Measurements from ENCODE around the gene ERCC1. TPM values are rescaled to one million over a fixed set of nuclear protein-coding genes. Genes with fewer than 3 reads are reported as not detected.

Gene ERCC1
- total RNA-seq: 10 to 100 TPM; 57.5 to 85.2 (median 64.7) TPM

- TF ChIP-seq CTCF (IDR thresholded peaks at IDR 0.05; ENCODE audit: low read depth): no peak
Measured at GRCh38 chr19:45423589-45424190, at the start of gene ERCC1. ERCC1 (minus strand) TSS chr19:45423917; CDS start chr19:45423374, 543 bp downstream.

- no peak for TF ChIP-seq CTCF (IDR thresholded peaks at IDR 0.05; ENCODE audit: low read depth)
Measured at GRCh38 chr19:45473367-45473681, 49.6 kb upstream of the ERCC1 start.

GRCh38 chr19:45472563-45473366, 49.0 kb upstream of the ERCC1 start:
- TF ChIP-seq CTCF (IDR thresholded peaks at IDR 0.05; ENCODE audit: low read depth): no peak

- TF ChIP-seq CTCF (IDR thresholded peaks at IDR 0.05; ENCODE audit: low read depth): no peak
Measured at GRCh38 chr19:45471931-45472562, 48.3 kb upstream of the ERCC1 start.

- no peak for TF ChIP-seq CTCF (IDR thresholded peaks at IDR 0.05; ENCODE audit: low read depth)
Measured at GRCh38 chr19:45471111-45471930, 47.6 kb upstream of the ERCC1 start.

- no peak for TF ChIP-seq CTCF (IDR thresholded peaks at IDR 0.05; ENCODE audit: low read depth)
Measured at GRCh38 chr19:45470762-45471081, 47.0 kb upstream of the ERCC1 start.

All from subcutaneous adipose tissue (tissue), 4 donors.